ENCODE measurements around the gene OR6K6.

DNA sequence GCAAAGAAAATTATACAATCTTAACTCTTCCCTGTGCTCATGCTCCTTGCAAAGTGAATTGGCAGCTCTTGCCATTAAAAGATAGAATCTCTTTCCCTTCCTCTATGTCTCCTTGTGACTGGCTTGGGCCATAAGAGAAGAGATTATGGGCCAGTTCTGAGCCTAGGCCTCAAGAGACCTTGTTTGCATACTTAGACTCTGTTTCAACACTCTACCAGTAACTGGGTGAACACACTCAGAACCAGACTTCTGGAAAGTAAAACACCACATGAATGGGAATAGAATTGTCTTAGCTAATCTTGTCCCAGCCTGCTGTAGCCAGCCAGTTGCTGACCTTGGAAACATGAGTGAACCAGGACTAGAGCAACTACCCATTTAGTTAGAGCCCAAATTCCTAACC lies 18.7 kb upstream of the OR6K6 start:
- TF ChIP-seq, protein P1, sequence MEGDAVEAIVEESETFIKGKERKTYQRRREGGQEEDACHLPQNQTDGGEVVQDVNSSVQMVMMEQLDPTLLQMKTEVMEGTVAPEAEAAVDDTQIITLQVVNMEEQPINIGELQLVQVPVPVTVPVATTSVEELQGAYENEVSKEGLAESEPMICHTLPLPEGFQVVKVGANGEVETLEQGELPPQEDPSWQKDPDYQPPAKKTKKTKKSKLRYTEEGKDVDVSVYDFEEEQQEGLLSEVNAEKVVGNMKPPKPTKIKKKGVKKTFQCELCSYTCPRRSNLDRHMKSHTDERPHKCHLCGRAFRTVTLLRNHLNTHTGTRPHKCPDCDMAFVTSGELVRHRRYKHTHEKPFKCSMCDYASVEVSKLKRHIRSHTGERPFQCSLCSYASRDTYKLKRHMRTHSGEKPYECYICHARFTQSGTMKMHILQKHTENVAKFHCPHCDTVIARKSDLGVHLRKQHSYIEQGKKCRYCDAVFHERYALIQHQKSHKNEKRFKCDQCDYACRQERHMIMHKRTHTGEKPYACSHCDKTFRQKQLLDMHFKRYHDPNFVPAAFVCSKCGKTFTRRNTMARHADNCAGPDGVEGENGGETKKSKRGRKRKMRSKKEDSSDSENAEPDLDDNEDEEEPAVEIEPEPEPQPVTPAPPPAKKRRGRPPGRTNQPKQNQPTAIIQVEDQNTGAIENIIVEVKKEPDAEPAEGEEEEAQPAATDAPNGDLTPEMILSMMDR (IDR thresholded peaks at IDR 0.05; ENCODE audit: insufficient read depth, low read length, poor library complexity, severe bottlenecking), result no peak
- no peak for TF ChIP-seq EZH2phosphoT487 (conservative IDR thresholded peaks at IDR 0.05; ENCODE audit: low read length)
